ENCODE data around the gene GATAD2A.

DNA sequence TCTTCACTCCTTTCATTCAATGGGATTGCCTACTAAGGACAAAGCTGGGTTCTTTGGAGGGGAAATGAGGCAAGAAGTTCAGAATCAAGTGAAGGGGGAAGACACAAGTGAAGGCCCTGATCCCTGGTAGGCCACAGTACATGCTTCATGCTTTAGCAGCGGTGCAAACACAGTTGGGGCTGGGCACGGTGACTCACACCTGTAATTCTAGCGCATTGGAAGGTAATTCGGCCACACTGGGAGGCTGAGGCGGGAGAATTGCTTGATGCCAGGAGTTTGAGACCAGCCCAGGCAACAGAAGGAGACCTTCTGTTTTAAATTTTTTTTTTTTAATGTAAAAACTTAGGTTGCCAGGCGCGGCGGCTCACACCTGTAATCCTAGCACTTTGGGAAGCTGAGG is 23.4 kb upstream of the GATAD2A start:
- TF ChIP-seq, protein P1, sequence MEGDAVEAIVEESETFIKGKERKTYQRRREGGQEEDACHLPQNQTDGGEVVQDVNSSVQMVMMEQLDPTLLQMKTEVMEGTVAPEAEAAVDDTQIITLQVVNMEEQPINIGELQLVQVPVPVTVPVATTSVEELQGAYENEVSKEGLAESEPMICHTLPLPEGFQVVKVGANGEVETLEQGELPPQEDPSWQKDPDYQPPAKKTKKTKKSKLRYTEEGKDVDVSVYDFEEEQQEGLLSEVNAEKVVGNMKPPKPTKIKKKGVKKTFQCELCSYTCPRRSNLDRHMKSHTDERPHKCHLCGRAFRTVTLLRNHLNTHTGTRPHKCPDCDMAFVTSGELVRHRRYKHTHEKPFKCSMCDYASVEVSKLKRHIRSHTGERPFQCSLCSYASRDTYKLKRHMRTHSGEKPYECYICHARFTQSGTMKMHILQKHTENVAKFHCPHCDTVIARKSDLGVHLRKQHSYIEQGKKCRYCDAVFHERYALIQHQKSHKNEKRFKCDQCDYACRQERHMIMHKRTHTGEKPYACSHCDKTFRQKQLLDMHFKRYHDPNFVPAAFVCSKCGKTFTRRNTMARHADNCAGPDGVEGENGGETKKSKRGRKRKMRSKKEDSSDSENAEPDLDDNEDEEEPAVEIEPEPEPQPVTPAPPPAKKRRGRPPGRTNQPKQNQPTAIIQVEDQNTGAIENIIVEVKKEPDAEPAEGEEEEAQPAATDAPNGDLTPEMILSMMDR (IDR thresholded peaks at IDR 0.05): no peak
- TF ChIP-seq POLR2A (IDR thresholded peaks at IDR 0.05): no peak

All from transverse colon (tissue), 3 donors.